Testis (tissue), 3 donors: ENCODE results near the gene OTULIN. TPM values are rescaled to one million over a fixed set of nuclear protein-coding genes. Genes with fewer than 3 reads are reported as not detected.

ENCODE experiments used
- DNase-seq: peaks from one replicate; pipeline ENCODE4 v3.0.0-alpha.2; 2019
- H3K27ac ChIP-seq, 2 donors: fragments of 200-600 bp; sonication (generic); one replicate each; pipeline ENCODE4 v1.5.1; 2019
- H3K27me3 ChIP-seq: fragments of 200-600 bp; sonication (generic); one replicate; pipeline ENCODE4 v1.5.1; 2019
- H3K36me3 ChIP-seq: fragments of 200-600 bp; sonication (generic); one replicate; pipeline ENCODE4 v1.5.1; 2017; ENCODE audit warnings: low read depth; ENCODE audit errors: missing control alignments
- H3K4me1 ChIP-seq: fragments of 200-600 bp; sonication (generic); one replicate; pipeline ENCODE4 v1.5.1; 2019
- H3K4me3 ChIP-seq, 2 donors: fragments of 200-600 bp; sonication (generic); one replicate each; pipeline ENCODE4 v1.5.1; 2017 to 2019
- H3K9me3 ChIP-seq: fragments of 200-600 bp; sonication (generic); one replicate; pipeline ENCODE4 v1.5.1; 2017
- CTCF ChIP-seq, 3 experiments: fragments of 450-650 bp in 2 of 3; fragments of 200-600 bp in 1 of 3; sonication (generic) in 1 of 3; IDR thresholded peaks; one replicate each; pipeline ENCODE4 v1.5.1; 2016 to 2019; ENCODE audit warnings: antibody characterized with exemption in 3 of 3, mild to moderate bottlenecking in 2 of 3, moderate library complexity in 1 of 3
- POLR2A ChIP-seq: fragments of 450-650 bp; IDR thresholded peaks from one replicate; pipeline ENCODE4 v1.6.1; 2017; ENCODE audit warnings: antibody characterized with exemption, mild to moderate bottlenecking, moderate library complexity
- WGBS, 2 donors: methylation state at CpG; one replicate each; pipeline ENCODE4 v1.1.5; 2018; 5-methylcytosine and 5-hydroxymethylcytosine counted together
- intact Hi-C: fragments of 100-400 bp; cut with DNase I; formaldehyde crosslinking; loops from one replicate; pipeline ENCODE4 v1.15.1; 2023; ENCODE audit warnings: low total_unique reads
- polyA plus RNA-seq: library from polyadenylated mRNA; stranded (reverse); fragments of 350-450 nt; fragmentation: Illumina TruSeq; extraction: RNeasy Lipid Tissue Mini Kit (QIAGEN cat#74804); gene quantifications from one replicate; pipeline ENCODE4 v1.2.3, GENCODE V29; 2014; ENCODE audit warnings: low read depth, low replicate concordance; ENCODE audit not compliant: insufficient read depth
- total RNA-seq, 2 donors: library from RNA; depleted of rRNA; stranded (reverse); fragments of >200 nt; gene quantifications; one replicate each; pipeline ENCODE4 v1.2.3, GENCODE V29; 2016

OTULIN gene
- total and polyA plus RNA-seq, 3 donors from 2014 or later, result 32.7 to 41.0 (median 33.8) TPM

GRCh38 chr5:14660833-14661232 is 3.7 kb upstream of the OTULIN start:
- no peaks in the 10 kb centered on the region for H3K9me3 ChIP-seq
- TF ChIP-seq POLR2A (no peak), CTCF (IDR thresholded peaks at IDR 0.05) (no peak)
- peaks cover 13% of the 10 kb centered on the region for H3K4me1 ChIP-seq
- intact Hi-C loops, result no loop called here
- no peak overlapping the region for H3K4me3 ChIP-seq
- WGBS, 2 donors, result 87 to 94% methylated on average over 2 of the region's 2 CpGs
- H3K27me3 ChIP-seq, result no peaks in the 10 kb centered on the region
- DNase-seq, result no peak
- H3K27ac ChIP-seq, result no peak overlapping the region
- no peaks in the 10 kb centered on the region for H3K36me3 ChIP-seq

- WGBS, 2 donors, result 84 to 89% methylated on average over 7 of the region's 7 CpGs
- Histone ChIP-seq H3K27ac (no peak overlapping the region), H3K4me1 (peaks cover 16% of the 10 kb centered on the region), H3K4me3 (no peak overlapping the region), H3K36me3 (no peaks in the 10 kb centered on the region), H3K27me3 (no peaks in the 10 kb centered on the region), H3K9me3 (no peaks in the 10 kb centered on the region)
- intact Hi-C loops, result no loop called here
- TF ChIP-seq POLR2A (no peak), CTCF (IDR thresholded peaks at IDR 0.05) (no peak)
- DNase-seq, result no peak
Observed at GRCh38 chr5:14662721-14663260, 1.7 kb upstream of the OTULIN start.

- H3K36me3 ChIP-seq, result no peaks in the 10 kb centered on the region
- H3K4me1 ChIP-seq, result peaks cover 16% of the 10 kb centered on the region
- DNase-seq, result no peak
- peak overlapping the region; percentile 84 to 90 for H3K27ac ChIP-seq
- no peak for TF ChIP-seq POLR2A
- no peak for TF ChIP-seq CTCF (IDR thresholded peaks at IDR 0.05)
- H3K27me3 ChIP-seq, result no peaks in the 10 kb centered on the region
- 1% methylated on average over 21 to 24 of the region's 24 CpGs for WGBS, 2 donors
- H3K4me3 ChIP-seq, result peak overlapping the region; percentile 73 to 78
- intact Hi-C loops, result no loop called here
- H3K9me3 ChIP-seq, result no peaks in the 10 kb centered on the region
Observed at GRCh38 chr5:14663734-14664269, 716 bp upstream of the OTULIN start.

GRCh38 chr5:14665101-14665822 is 744 bp downstream of the OTULIN start:
- TF ChIP-seq POLR2A (no peak), CTCF (IDR thresholded peaks at IDR 0.05) (no peak)
- peaks cover 16% of the 10 kb centered on the region for H3K4me1 ChIP-seq
- H3K27me3 ChIP-seq, result no peaks in the 10 kb centered on the region
- no peaks in the 10 kb centered on the region for H3K9me3 ChIP-seq
- no peaks in the 10 kb centered on the region for H3K36me3 ChIP-seq
- H3K4me3 ChIP-seq, result peak overlapping the region; percentile 73 to 78
- intact Hi-C loops, result no loop called here
- DNase-seq, result peak; percentile 61
- 1% methylated on average over 21 of the region's 21 CpGs for WGBS, 2 donors
- H3K27ac ChIP-seq, result peak overlapping the region; percentile 68 to 84
